IMR-90 (cell line): ENCODE measurements around the gene OCEL1.

ENCODE experiments used
- BHLHE40 ChIP-seq: fragments of 150-350 bp; IDR thresholded peaks from 2 replicates; pipeline ENCODE4 v1.6.1; 2016; ENCODE audit warnings: mild to moderate bottlenecking, low read depth, low read length
- CEBPB ChIP-seq: IDR thresholded peaks from 2 replicates; pipeline ENCODE4 v1.6.1; 2012; ENCODE audit warnings: low read depth, low read length, improper control_type of control experiment
- MXI1 ChIP-seq: IDR thresholded peaks from 2 replicates; pipeline ENCODE4 v1.6.1; 2012; ENCODE audit warnings: low read depth, mild to moderate bottlenecking, low read length, moderate library complexity, borderline replicate concordance
- POLR2A ChIP-seq: IDR thresholded peaks from 2 replicates; pipeline ENCODE4 v1.6.1; 2012; ENCODE audit warnings: mild to moderate bottlenecking, low read depth, low read length
- RAD21 ChIP-seq: IDR thresholded peaks from 2 replicates; pipeline ENCODE4 v1.6.1; 2012; ENCODE audit warnings: low read length, improper control_type of control experiment
- TF ChIP-seq, protein P1 (sequence below): conservative IDR thresholded peaks from 2 replicates; pipeline ENCODE4 v1.5.1; 2012; ENCODE audit warnings: mild to moderate bottlenecking, low read depth, low read length, improper control_type of control experiment
- TF ChIP-seq, protein P2 (sequence below): fragments of 150-350 bp; IDR thresholded peaks from 2 replicates; pipeline ENCODE4 v1.6.1; 2016; ENCODE audit warnings: low read depth, mild to moderate bottlenecking, low read length, moderate library complexity, borderline replicate concordance
- TF ChIP-seq, protein P3 (sequence below): fragments of 150-350 bp; IDR thresholded peaks from 2 replicates; pipeline ENCODE4 v1.6.1; 2017; ENCODE audit warnings: mild to moderate bottlenecking, antibody characterized with exemption, low read length, low read depth

DNA sequence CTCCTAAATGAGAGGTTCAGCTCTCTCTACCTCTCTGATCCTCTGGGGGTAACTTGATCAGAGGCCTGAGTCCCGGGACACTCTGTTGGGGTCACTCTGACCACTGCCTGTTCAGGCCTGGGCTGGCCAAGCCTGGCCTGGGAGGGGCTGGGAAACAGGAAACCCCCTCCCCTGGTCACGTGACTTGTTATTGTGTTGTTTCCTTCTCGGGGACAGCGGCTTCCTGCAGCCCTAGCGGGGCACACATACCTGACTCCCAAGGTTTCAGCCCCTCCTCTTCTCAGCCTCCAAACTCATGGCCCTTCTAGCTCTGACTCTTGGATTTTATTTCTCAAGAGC is 38.6 kb downstream of the OCEL1 start, which contains the start of gene USHBP1:
- TF ChIP-seq POLR2A (no peak), MXI1 (no peak), RAD21 (no peak), CEBPB (no peak), BHLHE40 (no peak)
- TF ChIP-seq, protein P1, sequence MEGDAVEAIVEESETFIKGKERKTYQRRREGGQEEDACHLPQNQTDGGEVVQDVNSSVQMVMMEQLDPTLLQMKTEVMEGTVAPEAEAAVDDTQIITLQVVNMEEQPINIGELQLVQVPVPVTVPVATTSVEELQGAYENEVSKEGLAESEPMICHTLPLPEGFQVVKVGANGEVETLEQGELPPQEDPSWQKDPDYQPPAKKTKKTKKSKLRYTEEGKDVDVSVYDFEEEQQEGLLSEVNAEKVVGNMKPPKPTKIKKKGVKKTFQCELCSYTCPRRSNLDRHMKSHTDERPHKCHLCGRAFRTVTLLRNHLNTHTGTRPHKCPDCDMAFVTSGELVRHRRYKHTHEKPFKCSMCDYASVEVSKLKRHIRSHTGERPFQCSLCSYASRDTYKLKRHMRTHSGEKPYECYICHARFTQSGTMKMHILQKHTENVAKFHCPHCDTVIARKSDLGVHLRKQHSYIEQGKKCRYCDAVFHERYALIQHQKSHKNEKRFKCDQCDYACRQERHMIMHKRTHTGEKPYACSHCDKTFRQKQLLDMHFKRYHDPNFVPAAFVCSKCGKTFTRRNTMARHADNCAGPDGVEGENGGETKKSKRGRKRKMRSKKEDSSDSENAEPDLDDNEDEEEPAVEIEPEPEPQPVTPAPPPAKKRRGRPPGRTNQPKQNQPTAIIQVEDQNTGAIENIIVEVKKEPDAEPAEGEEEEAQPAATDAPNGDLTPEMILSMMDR = no peak
- TF ChIP-seq, protein P2, sequence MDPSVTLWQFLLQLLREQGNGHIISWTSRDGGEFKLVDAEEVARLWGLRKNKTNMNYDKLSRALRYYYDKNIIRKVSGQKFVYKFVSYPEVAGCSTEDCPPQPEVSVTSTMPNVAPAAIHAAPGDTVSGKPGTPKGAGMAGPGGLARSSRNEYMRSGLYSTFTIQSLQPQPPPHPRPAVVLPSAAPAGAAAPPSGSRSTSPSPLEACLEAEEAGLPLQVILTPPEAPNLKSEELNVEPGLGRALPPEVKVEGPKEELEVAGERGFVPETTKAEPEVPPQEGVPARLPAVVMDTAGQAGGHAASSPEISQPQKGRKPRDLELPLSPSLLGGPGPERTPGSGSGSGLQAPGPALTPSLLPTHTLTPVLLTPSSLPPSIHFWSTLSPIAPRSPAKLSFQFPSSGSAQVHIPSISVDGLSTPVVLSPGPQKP = no peak
- TF ChIP-seq, protein P3, sequence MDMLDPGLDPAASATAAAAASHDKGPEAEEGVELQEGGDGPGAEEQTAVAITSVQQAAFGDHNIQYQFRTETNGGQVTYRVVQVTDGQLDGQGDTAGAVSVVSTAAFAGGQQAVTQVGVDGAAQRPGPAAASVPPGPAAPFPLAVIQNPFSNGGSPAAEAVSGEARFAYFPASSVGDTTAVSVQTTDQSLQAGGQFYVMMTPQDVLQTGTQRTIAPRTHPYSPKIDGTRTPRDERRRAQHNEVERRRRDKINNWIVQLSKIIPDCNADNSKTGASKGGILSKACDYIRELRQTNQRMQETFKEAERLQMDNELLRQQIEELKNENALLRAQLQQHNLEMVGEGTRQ = no peak
